Thymus (tissue), 11 donors: ENCODE results near the gene LRRC34. TPM values are rescaled to one million over a fixed set of nuclear protein-coding genes. Genes with fewer than 3 reads are reported as not detected.

Experiments
- DNase-seq, 9 donors: peaks; one replicate each; pipeline ENCODE4 v3.0.0-alpha.2; 2013; ENCODE audit warnings: low spot score in 9 of 9, low read depth in 6 of 9, missing footprints in 1 of 9
- H3K27ac ChIP-seq, 2 donors: one replicate each; pipeline ENCODE4 v1.5.1; 2013; ENCODE audit warnings: control low read depth in 1 of 2, low read depth in 1 of 2, low read length in 1 of 2, mild to moderate bottlenecking in 1 of 2, moderate library complexity in 1 of 2
- H3K27me3 ChIP-seq, 2 donors: one replicate each; pipeline ENCODE4 v1.5.1; 2013; ENCODE audit warnings: low read length in 1 of 2; ENCODE audit not compliant: control insufficient read depth in 2 of 2, insufficient read depth in 1 of 2
- H3K36me3 ChIP-seq, 2 donors: one replicate each; pipeline ENCODE4 v1.5.1; 2013; ENCODE audit warnings: low read length in 1 of 2, mild to moderate bottlenecking in 1 of 2, moderate library complexity in 1 of 2; ENCODE audit not compliant: control insufficient read depth in 2 of 2, insufficient read depth in 2 of 2
- H3K4me1 ChIP-seq, 2 donors: one replicate each; pipeline ENCODE4 v1.5.1; 2013; ENCODE audit warnings: low read length in 2 of 2; ENCODE audit not compliant: control insufficient read depth in 2 of 2, insufficient read depth in 2 of 2
- H3K4me3 ChIP-seq, 2 donors: one replicate each; pipeline ENCODE4 v1.5.1; 2013; ENCODE audit warnings: low read length in 2 of 2, control low read depth in 1 of 2, mild to moderate bottlenecking in 1 of 2
- H3K9me3 ChIP-seq, 2 donors: one replicate each; pipeline ENCODE4 v1.5.1; 2013; ENCODE audit warnings: low read length in 1 of 2, mild to moderate bottlenecking in 1 of 2; ENCODE audit not compliant: control insufficient read depth in 2 of 2, insufficient read depth in 1 of 2
- WGBS: extraction: QIAGEN DNeasy Blood & Tissue Kit; methylation state at CpG from one replicate; pipeline ENCODE4 v1.1.7; 2013; 5-methylcytosine and 5-hydroxymethylcytosine counted together
- polyA plus RNA-seq: library from polyadenylated mRNA; stranded (reverse); fragments of 200-250 nt; gene quantifications from one replicate; pipeline ENCODE4 v1.2.3, GENCODE V29; 2013
- total RNA-seq: library from RNA; stranded (reverse); fragments of 120-200 nt; gene quantifications from one replicate; pipeline ENCODE4 v1.2.4, GENCODE V29; 2013
- donor health status: healthy.

LRRC34 gene
- total and polyA plus RNA-seq, 2 donors = 2.6 to 5.9 TPM

DNA sequence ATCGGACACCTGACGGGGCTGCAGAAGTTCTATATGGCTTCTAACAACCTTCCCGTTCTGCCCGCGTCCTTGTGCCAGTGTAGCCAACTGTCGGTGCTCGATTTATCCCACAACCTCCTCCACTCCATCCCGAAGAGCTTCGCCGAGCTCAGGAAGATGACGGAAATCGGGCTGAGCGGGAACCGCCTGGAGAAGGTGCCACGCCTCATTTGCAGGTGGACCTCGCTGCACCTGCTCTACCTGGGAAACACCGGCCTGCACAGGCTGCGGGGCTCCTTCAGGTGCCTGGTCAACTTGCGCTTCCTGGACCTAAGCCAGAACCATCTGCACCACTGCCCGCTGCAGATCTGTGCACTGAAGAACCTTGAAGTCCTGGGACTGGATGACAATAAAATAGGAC is 9.8 kb upstream of the LRRC34 start:
- H3K4me3 ChIP-seq = no peak overlapping the region
- H3K36me3 ChIP-seq = no peaks in the 10 kb centered on the region
- H3K27ac ChIP-seq = no peak overlapping the region
- no peaks in the 10 kb centered on the region for H3K27me3 ChIP-seq
- WGBS = 97% methylated on average over 20 of the region's 20 CpGs
- H3K4me1 ChIP-seq = no peaks in the 10 kb centered on the region
- H3K9me3 ChIP-seq = no peaks in the 10 kb centered on the region
- no peak for DNase-seq

DNA sequence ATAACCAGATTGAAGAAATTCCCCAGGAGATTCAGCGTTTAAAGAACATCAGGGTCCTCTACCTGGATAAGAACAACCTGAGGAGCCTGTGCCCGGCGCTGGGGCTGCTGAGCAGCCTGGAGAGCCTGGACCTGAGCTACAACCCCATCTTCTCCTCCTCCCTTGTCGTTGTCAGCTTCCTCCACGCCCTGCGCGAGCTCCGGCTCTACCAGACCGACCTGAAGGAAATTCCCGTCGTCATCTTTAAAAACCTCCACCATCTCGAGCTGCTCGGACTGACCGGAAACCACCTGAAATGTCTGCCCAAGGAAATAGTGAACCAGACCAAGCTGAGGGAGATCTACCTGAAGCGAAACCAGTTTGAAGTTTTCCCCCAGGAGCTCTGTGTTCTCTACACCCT is 9.4 kb upstream of the LRRC34 start:
- H3K4me1 ChIP-seq = no peaks in the 10 kb centered on the region
- H3K9me3 ChIP-seq = no peaks in the 10 kb centered on the region
- 96% methylated on average over 15 of the region's 15 CpGs for WGBS
- no peak overlapping the region for H3K27ac ChIP-seq
- no peak for DNase-seq
- no peak overlapping the region for H3K4me3 ChIP-seq
- H3K36me3 ChIP-seq = no peaks in the 10 kb centered on the region
- no peaks in the 10 kb centered on the region for H3K27me3 ChIP-seq

DNA sequence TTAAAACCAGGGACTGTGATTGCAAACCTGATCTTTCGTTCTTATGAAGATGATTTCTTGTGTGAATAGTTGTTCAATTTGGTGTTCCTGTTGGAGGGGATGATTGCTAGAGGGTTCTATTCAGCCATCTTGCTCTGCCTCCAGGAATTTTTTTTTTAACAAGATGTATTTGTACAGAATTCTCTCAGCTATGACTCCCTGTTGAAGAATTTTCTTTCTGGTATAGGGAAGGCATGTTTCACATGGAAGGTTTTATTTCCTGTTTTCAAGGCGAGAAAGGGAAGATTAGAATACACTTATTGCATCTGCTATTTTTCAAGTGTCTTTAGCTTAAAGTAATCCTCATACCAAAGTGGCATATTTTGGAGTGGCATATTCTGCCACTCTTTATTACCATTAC is 5.6 kb upstream of the LRRC34 start:
- DNase-seq = no peak
- H3K9me3 ChIP-seq = no peaks in the 10 kb centered on the region
- H3K27ac ChIP-seq = no peak overlapping the region
- 92% methylated on average over 2 of the region's 2 CpGs for WGBS
- no peak overlapping the region for H3K4me3 ChIP-seq
- H3K27me3 ChIP-seq = no peaks in the 10 kb centered on the region
- peaks cover 4 to 7% of the 10 kb centered on the region in 2 donors for H3K4me1 ChIP-seq
- H3K36me3 ChIP-seq = no peaks in the 10 kb centered on the region

DNA sequence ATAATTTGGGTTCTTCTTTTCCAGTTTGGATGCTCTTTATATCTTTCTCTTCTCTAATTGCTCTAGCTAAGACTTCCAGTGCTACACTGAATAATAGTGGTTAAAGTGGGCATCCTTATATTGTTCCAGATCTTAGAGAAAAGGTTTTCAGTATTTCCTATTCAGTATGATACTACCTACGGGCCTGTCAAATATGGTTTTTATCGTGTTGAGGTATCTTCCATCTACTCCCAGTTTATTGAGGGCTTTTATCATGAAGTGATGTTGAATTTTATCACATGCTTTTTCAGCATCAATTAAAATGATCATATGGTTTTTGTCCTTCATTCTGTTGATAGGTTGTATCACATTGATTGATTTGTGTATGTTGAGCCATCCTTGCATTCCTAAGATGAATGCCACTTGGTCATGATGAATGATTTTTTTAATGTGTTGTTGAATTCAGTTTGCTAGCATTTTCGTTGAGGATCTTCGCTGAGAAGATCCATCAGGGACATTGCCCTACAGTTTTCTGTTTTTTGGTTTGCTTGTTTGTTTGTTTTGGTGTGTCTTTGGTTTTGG is 3.0 kb upstream of the LRRC34 start:
- peaks cover 0 to 12% of the 10 kb centered on the region in 2 donors for H3K27me3 ChIP-seq
- peaks cover 0 to 2% of the 10 kb centered on the region in 2 donors for H3K9me3 ChIP-seq
- no peak overlapping the region for H3K27ac ChIP-seq
- H3K4me3 ChIP-seq = no peak overlapping the region
- WGBS = 96% methylated on average over 4 of the region's 4 CpGs
- H3K4me1 ChIP-seq = peaks cover 10 to 13% of the 10 kb centered on the region in 2 donors
- H3K36me3 ChIP-seq = no peaks in the 10 kb centered on the region
- DNase-seq = no peak

DNA sequence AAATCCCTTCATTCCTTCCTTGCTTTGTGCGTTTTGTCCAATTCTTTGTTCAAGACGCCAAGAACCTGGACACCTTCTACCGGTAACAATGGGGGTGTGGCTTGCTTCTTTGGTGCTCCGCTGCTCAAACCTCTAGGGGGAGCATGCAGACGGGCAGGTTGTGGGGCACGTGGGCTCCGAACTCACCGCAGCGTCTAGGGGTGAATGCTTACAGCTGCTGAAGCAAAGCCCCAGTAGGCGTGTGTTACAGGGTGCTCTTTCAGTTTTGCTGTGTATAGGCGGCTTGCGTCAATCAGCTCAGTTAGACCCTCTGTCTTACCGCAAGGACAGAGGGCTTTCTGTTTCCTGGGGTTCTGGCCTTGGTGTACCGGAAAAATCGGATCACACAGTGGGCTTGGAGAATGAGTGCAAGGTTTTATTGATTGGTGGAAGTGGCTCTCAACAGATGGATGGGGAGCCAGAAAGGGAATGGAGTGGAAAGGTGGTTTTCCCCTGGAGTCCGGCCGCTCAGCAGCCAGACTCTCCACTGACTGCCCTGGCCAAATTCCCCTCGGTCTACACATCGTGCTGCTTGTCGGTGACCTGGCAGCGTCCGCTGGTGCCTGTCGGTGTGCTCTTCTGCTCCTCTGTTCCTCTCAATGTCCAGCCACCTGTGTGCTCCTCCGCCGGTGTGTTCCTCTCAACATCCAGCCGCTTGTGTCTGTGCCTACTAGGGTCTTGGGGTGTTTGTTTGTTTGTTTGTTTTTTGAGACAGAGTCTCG is 1.2 kb upstream of the LRRC34 start:
- H3K4me3 ChIP-seq = peak overlapping the region; percentile 76 to 84
- no peaks in the 10 kb centered on the region for H3K36me3 ChIP-seq
- 60% methylated on average over 27 of the region's 27 CpGs for whole genome bisulfite sequencing
- H3K27me3 ChIP-seq = peaks cover 0 to 12% of the 10 kb centered on the region in 2 donors
- no peak overlapping the region for H3K27ac ChIP-seq
- peak in 8 of 9 donors; percentile 31 to 85 (median 56) for DNase-seq
- H3K9me3 ChIP-seq = peaks cover 0 to 2% of the 10 kb centered on the region in 2 donors
- peaks cover 10 to 13% of the 10 kb centered on the region in 2 donors for H3K4me1 ChIP-seq

DNA sequence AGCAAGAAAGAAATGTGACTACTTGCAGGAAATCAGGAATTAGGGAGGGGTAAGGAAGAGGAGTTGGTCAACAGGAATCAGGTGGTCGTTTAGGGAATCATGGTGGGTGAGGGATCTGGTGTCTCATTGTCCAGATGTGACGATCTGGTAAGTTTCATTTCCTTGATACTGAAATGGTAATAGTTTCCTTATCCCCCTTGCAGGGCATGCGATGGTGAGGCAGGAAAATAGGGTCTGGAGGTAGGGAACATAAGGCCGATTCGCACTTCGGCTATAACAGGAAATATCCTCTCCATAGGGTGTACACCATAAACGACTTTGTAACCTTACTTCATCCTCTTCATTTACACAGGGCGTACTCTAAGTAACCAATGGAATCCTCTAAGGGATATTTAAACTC is 574 bp upstream of the LRRC34 start:
- Histone ChIP-seq H3K27ac (peak overlapping the region in 1 of 2 donors; percentile 85), H3K27me3 (peaks cover 0 to 12% of the 10 kb centered on the region in 2 donors), H3K4me3 (peak overlapping the region; percentile 76 to 84), H3K9me3 (peaks cover 0 to 2% of the 10 kb centered on the region in 2 donors), H3K4me1 (peaks cover 10 to 13% of the 10 kb centered on the region in 2 donors), H3K36me3 (no peaks in the 10 kb centered on the region)
- DNase-seq = peak in 3 of 9 donors; percentile 3 to 21 (median 5)
- 39% methylated on average over 8 of the region's 8 CpGs for WGBS

DNA sequence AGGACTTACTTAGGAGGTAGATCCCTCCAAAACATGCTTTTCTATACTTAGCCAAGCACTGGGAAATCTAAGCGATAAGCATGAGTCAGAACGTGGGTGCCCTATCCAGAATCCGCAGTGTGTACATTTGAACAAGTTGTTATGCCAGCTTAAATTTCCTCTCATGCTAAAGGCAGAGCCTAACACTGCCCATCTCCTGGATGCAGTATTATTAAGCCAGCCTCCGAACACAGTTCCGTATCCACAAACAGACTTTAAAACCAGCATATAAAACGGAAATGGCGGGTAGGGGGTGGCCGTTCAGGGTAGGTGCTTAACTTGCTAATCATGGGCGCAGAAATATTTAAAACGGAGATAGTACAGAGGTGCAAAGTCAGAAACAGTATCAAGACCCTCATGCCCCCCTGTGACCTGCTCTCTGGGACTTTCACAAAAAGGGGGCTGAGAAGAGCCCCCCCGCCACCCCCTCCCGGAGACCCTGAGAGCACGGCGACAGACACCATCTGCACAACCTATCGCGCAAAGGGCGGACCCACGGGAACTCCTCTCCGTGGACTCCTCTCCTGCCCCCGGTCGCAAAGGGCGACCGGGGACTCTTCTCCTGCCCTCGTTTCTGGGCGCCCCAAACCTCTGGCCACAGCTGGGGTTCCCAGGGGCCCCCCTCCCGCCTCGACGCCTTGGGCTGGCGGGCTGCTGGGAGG is 923 bp downstream of the LRRC34 start:
- Histone ChIP-seq H3K9me3 (peaks cover 0 to 2% of the 10 kb centered on the region in 2 donors), H3K4me3 (peak overlapping the region; percentile 76 to 84), H3K36me3 (no peaks in the 10 kb centered on the region), H3K27ac (peak overlapping the region; percentile 80 to 85), H3K4me1 (peaks cover 10 to 13% of the 10 kb centered on the region in 2 donors), H3K27me3 (peaks cover 0 to 12% of the 10 kb centered on the region in 2 donors)
- peak in 8 of 9 donors; percentile 35 to 84 (median 49) for DNase-seq
- WGBS = 5% methylated on average over 29 of the region's 29 CpGs

DNA sequence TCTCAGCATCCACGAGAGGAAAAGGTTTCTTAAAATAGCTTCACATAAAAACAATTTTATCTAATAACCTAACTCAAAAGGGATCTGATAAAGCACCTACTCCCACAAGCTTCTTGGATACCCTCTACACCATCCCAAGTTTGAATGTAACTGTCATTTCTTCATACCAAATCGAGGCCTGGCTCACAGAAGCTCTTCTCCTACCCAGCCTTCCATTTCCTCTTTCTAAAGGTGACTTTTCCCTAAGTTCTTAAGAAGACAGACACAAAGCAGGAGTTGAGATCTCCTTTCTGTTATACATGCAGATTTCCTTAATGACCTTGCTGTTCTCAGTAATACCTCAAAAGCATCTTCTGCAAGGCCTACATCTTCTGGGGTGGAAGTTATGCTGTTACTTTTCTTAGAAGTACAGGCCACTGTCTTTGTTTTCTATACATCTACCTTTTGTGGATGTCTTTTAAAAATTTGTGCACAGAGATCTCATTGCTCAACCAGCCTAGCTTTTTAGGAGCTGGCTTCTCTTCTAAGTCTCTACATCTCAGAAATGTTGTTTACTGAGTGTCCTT is 3.4 kb downstream of the LRRC34 start:
- H3K27ac ChIP-seq = peak overlapping the region in 1 of 2 donors; percentile 5
- H3K27me3 ChIP-seq = peaks cover 0 to 12% of the 10 kb centered on the region in 2 donors
- WGBS = 50% methylated on average over 2 of the region's 2 CpGs
- H3K36me3 ChIP-seq = no peaks in the 10 kb centered on the region
- peaks cover 0 to 2% of the 10 kb centered on the region in 2 donors for H3K9me3 ChIP-seq
- H3K4me3 ChIP-seq = no peak overlapping the region
- peaks cover 10 to 13% of the 10 kb centered on the region in 2 donors for H3K4me1 ChIP-seq
- DNase-seq = no peak
